OCI-LY3 (cell line): ENCODE measurements around the gene DDX6.

Experiments
- EZH2phosphoT487 ChIP-seq: fragments of 200-600 bp; shearing (Covaris generic); IDR thresholded peaks from 2 replicates; pipeline ENCODE4 v1.6.1; 2018; ENCODE audit warnings: antibody characterized with exemption, mixed run types, low read depth
- TF ChIP-seq, protein P1 (sequence below): fragments of 200-600, 300-600 bp; sonication (generic); IDR thresholded peaks from 2 replicates; pipeline ENCODE4 v1.5.1; 2014; ENCODE audit warnings: antibody characterized with exemption, low read length, low read depth

DNA sequence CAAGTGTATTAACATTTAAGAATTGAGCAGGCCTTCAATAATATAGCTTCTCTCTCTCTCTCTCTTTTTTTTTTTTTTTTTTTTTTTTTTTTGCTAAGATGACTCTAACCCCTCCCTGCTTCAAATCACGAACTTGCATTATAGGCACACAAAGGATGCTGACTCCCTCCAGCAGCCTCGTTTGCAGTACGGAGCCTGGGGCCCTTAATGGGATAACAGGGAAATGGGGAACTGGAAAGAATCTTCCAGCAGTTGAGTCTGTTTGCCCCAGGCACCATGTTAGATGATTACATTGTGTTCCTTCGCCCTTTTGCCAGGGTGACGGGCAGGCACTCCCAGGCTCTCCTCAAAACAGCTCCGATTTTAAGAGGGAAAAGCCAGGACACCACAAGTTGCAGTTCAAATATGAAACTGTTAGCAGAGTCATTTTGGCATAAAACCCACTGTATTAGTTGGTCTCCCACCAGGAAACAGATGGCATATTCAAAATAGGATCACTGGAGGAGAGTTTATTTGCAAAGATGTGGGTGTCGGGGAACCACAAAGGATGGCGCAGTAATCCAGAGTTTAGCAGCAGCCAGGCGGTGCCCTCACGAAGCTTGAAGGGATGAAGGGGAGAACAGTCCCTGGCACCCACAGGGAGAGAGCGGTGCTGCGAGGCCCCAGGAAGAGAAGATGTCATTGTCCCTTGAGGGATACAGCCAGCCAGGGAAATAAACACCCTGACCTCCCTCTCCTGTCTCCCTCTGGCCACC, 85.0 kb downstream of the DDX6 start:
- TF ChIP-seq, protein P1, sequence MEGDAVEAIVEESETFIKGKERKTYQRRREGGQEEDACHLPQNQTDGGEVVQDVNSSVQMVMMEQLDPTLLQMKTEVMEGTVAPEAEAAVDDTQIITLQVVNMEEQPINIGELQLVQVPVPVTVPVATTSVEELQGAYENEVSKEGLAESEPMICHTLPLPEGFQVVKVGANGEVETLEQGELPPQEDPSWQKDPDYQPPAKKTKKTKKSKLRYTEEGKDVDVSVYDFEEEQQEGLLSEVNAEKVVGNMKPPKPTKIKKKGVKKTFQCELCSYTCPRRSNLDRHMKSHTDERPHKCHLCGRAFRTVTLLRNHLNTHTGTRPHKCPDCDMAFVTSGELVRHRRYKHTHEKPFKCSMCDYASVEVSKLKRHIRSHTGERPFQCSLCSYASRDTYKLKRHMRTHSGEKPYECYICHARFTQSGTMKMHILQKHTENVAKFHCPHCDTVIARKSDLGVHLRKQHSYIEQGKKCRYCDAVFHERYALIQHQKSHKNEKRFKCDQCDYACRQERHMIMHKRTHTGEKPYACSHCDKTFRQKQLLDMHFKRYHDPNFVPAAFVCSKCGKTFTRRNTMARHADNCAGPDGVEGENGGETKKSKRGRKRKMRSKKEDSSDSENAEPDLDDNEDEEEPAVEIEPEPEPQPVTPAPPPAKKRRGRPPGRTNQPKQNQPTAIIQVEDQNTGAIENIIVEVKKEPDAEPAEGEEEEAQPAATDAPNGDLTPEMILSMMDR, result no peak
- TF ChIP-seq EZH2phosphoT487, result no peak
